H1 (cell line): Measurements from ENCODE around the gene SCPEP1. TPM values are rescaled to one million over a fixed set of nuclear protein-coding genes. Genes with fewer than 3 reads are reported as not detected.

ENCODE experiments used
- CTCF ChIA-PET: fragments of 300-600 bp; sonication (Branson Sonifier 250); formaldehyde crosslinking; loops from one replicate; lab custom pipeline; 2021; ENCODE audit not compliant: partially characterized antibody; lab: Charles Lee
- POLR2A ChIA-PET: fragments of 300-600 bp; sonication (Branson Sonifier 250); formaldehyde crosslinking; loops from one replicate; lab custom pipeline; 2021; ENCODE audit warnings: inconsistent platforms; ENCODE audit not compliant: partially characterized antibody; lab: Charles Lee
- DNase-seq, 2 experiments: peaks; one replicate each; pipeline versions ENCODE4 v3.0.0 to v3.0.0-alpha.2; 2010 to 2022; ENCODE audit warnings: low spot score in 2 of 2, low read depth in 1 of 2, mixed read lengths in 1 of 2
- FAIRE-seq: peaks from 2 replicates; lab custom pipeline; 2011; peaks lifted over from hg19 to GRCh38; lab: Jason Lieb, UNC
- H2AFZ ChIP-seq: 2 replicates; pipeline ENCODE4 v1.8.1; 2012; ENCODE audit warnings: low read length, inconsistent platforms
- H2AK5ac ChIP-seq: 2 replicates; pipeline ENCODE4 v1.6.1; 2013; ENCODE audit warnings: low read depth, low read length
- H2BK120ac ChIP-seq: replicated peaks from 2 replicates; pipeline ENCODE3; 2013; ENCODE audit warnings: low read depth, low read length, inconsistent platforms
- H2BK12ac ChIP-seq: 2 replicates; pipeline ENCODE4 v1.6.1; 2013; ENCODE audit warnings: low read depth, low read length
- H2BK15ac ChIP-seq: 2 replicates; pipeline ENCODE4 v1.6.1; 2013; ENCODE audit warnings: low read length
- H2BK20ac ChIP-seq: 2 replicates; pipeline ENCODE4 v1.6.1; 2013; ENCODE audit warnings: low read length
- H2BK5ac ChIP-seq: 2 replicates; pipeline ENCODE4 v1.6.1; 2013; ENCODE audit warnings: low read depth, low read length
- H3K14ac ChIP-seq: 2 replicates; pipeline ENCODE4 v1.6.1; 2013; ENCODE audit warnings: inconsistent platforms; ENCODE audit not compliant: insufficient read length
- H3K18ac ChIP-seq: 2 replicates; pipeline ENCODE4 v1.6.1; 2013; ENCODE audit warnings: low read length; ENCODE audit errors: extremely low read depth
- H3K23ac ChIP-seq: 2 replicates; pipeline ENCODE4 v1.6.1; 2013; ENCODE audit warnings: inconsistent platforms; ENCODE audit not compliant: insufficient read length
- H3K23me2 ChIP-seq: 2 replicates; pipeline ENCODE4 v1.6.1; 2013; ENCODE audit warnings: low read depth, low read length
- H3K27ac ChIP-seq: 2 replicates; pipeline ENCODE4 v1.6.1; 2011; ENCODE audit warnings: low read depth, low read length, inconsistent platforms
- H3K27me3 ChIP-seq, 4 experiments: replicated peaks in 1 of 4; 1 replicate in 1 of 4; 2 replicates in 3 of 4; pipeline versions ENCODE4 v1.6.1 to v1.8.1; 2011 to 2013; ENCODE audit warnings: low read length in 3 of 4, mild to moderate bottlenecking in 3 of 4, inconsistent platforms in 2 of 4, mixed read lengths in 2 of 4, moderate library complexity in 1 of 4; ENCODE audit not compliant: control insufficient read depth in 3 of 4, insufficient read depth in 3 of 4; ENCODE audit errors: extremely low read depth in 1 of 4
- H3K36me3 ChIP-seq, 4 experiments: 2 replicates each; pipeline versions ENCODE4 v1.6.1 to v1.8.1; 2011 to 2013; ENCODE audit warnings: mild to moderate bottlenecking in 4 of 4, low read length in 3 of 4, moderate library complexity in 2 of 4, control low read depth in 1 of 4, inconsistent platforms in 1 of 4; ENCODE audit not compliant: insufficient read depth in 4 of 4, control insufficient read depth in 2 of 4
- H3K4ac ChIP-seq: replicated peaks from 2 replicates; pipeline ENCODE3; 2013; ENCODE audit warnings: low read length, low read depth, mixed read lengths, inconsistent platforms; ENCODE audit not compliant: insufficient read length
- H3K4me1 ChIP-seq, 4 experiments: replicated peaks in 1 of 4; 1 replicate in 1 of 4; 2 replicates in 3 of 4; pipeline versions ENCODE4 v1.6.1 to v1.8.1; 2011 to 2013; ENCODE audit warnings: low read length in 3 of 4, inconsistent platforms in 2 of 4, mixed read lengths in 1 of 4; ENCODE audit not compliant: insufficient read depth in 4 of 4, control insufficient read depth in 3 of 4
- H3K4me2 ChIP-seq, 2 experiments: 2 replicates each; pipeline versions ENCODE4 v1.6.1 to v1.8.1; 2011 to 2013; ENCODE audit warnings: low read depth in 2 of 2, low read length in 2 of 2, control low read depth in 1 of 2, inconsistent platforms in 1 of 2, mild to moderate bottlenecking in 1 of 2; ENCODE audit not compliant: insufficient read depth in 1 of 2
- H3K4me3 ChIP-seq, 4 experiments: fragments of 200-600, 300-600 bp in 1 of 4; sonication (generic), shearing (Covaris generic), sonication (Bioruptor Twin) in 1 of 4; 2 replicates each; pipeline versions ENCODE4 v1.5.1 to v1.8.1; 2011 to 2016; ENCODE audit warnings: low read length in 4 of 4, low read depth in 3 of 4, control low read depth in 2 of 4, inconsistent platforms in 2 of 4, mild to moderate bottlenecking in 2 of 4, mixed read lengths in 1 of 4, moderate library complexity in 1 of 4; ENCODE audit not compliant: insufficient read depth in 2 of 4; ENCODE audit errors: extremely low read depth in 1 of 4
- H3K56ac ChIP-seq: replicated peaks from 2 replicates; pipeline ENCODE3; 2013; ENCODE audit warnings: low read depth, mild to moderate bottlenecking, mixed read lengths, low read length, inconsistent platforms; ENCODE audit not compliant: insufficient read length
- H3K79me1 ChIP-seq: 2 replicates; pipeline ENCODE4 v1.6.1; 2013; ENCODE audit warnings: low read depth, low read length, control low read depth
- H3K79me2 ChIP-seq, 2 experiments: 2 replicates each; pipeline versions ENCODE4 v1.6.1 to v1.8.1; 2012 to 2013; ENCODE audit warnings: low read length in 2 of 2, mild to moderate bottlenecking in 2 of 2, inconsistent platforms in 1 of 2; ENCODE audit not compliant: insufficient read depth in 2 of 2, control insufficient read depth in 1 of 2
- H3K9ac ChIP-seq, 4 experiments: replicated peaks in 1 of 4; 1 replicate in 1 of 4; 2 replicates in 3 of 4; pipeline versions ENCODE4 v1.6.1 to v1.8.1; 2011 to 2013; ENCODE audit warnings: low read depth in 3 of 4, low read length in 3 of 4, control low read depth in 2 of 4, mild to moderate bottlenecking in 2 of 4, moderate library complexity in 2 of 4, inconsistent platforms in 1 of 4; ENCODE audit errors: extremely low read depth in 1 of 4
- H3K9me3 ChIP-seq, 2 experiments: 2 replicates each; pipeline versions ENCODE4 v1.6.1 to v1.8.1; 2012 to 2013; ENCODE audit warnings: mild to moderate bottlenecking in 2 of 2, moderate library complexity in 2 of 2, control low read depth in 1 of 2, inconsistent platforms in 1 of 2, low read depth in 1 of 2, low read length in 1 of 2, mixed read lengths in 1 of 2; ENCODE audit not compliant: insufficient read depth in 2 of 2
- H4K20me1 ChIP-seq, 2 experiments: replicated peaks in 1 of 2; 2 replicates each; pipeline versions ENCODE3 to v1.8.1; 2011 to 2013; ENCODE audit warnings: inconsistent platforms in 2 of 2, low read length in 2 of 2, mild to moderate bottlenecking in 1 of 2; ENCODE audit not compliant: insufficient read depth in 2 of 2, control insufficient read depth in 1 of 2
- H4K5ac ChIP-seq: 2 replicates; pipeline ENCODE4 v1.6.1; 2013; ENCODE audit warnings: low read length, low read depth, mixed read lengths, inconsistent platforms; ENCODE audit not compliant: insufficient read length
- H4K8ac ChIP-seq: 2 replicates; pipeline ENCODE4 v1.8.0; 2013; ENCODE audit warnings: mild to moderate bottlenecking, moderate library complexity, low read length, inconsistent platforms; ENCODE audit not compliant: insufficient read depth; ENCODE audit errors: extremely low read depth
- H4K91ac ChIP-seq: replicated peaks from 2 replicates; pipeline ENCODE3; 2013; ENCODE audit warnings: low read length, mixed read lengths, inconsistent platforms; ENCODE audit not compliant: insufficient read length
- ATF3 ChIP-seq: IDR thresholded peaks from 2 replicates; pipeline ENCODE4 v1.6.1; 2011; ENCODE audit warnings: low read depth, mild to moderate bottlenecking, low read length; ENCODE audit not compliant: insufficient read depth
- BCL11A ChIP-seq, 2 experiments: IDR thresholded peaks; one replicate each; pipeline ENCODE4 v1.6.1; 2011; ENCODE audit warnings: low read depth in 2 of 2, low read length in 2 of 2, mild to moderate bottlenecking in 2 of 2
- CEBPB ChIP-seq: IDR thresholded peaks from 2 replicates; pipeline ENCODE4 v1.6.1; 2012; ENCODE audit warnings: low read depth, low read length
- E2F6 ChIP-seq: IDR thresholded peaks from 2 replicates; pipeline ENCODE4 v1.6.1; 2012; ENCODE audit warnings: inconsistent platforms
- EGR1 ChIP-seq: IDR thresholded peaks from 2 replicates; pipeline ENCODE4 v1.6.1; 2011; ENCODE audit warnings: low read depth, low read length, borderline replicate concordance
- FOSL1 ChIP-seq: IDR thresholded peaks from 2 replicates; pipeline ENCODE4 v1.6.1; 2011; ENCODE audit warnings: mild to moderate bottlenecking, low read depth, low read length, moderate library complexity; ENCODE audit not compliant: insufficient read depth
- KDM4A ChIP-seq: IDR thresholded peaks from one replicate; pipeline ENCODE4 v1.7.1; 2012; ENCODE audit warnings: low read depth, mild to moderate bottlenecking, moderate library complexity, low read length, inconsistent platforms; ENCODE audit not compliant: severe bottlenecking
- MAX ChIP-seq: IDR thresholded peaks from 2 replicates; pipeline ENCODE4 v1.6.1; 2012; ENCODE audit warnings: inconsistent platforms
- NANOG ChIP-seq: IDR thresholded peaks from 2 replicates; pipeline ENCODE4 v1.6.1; 2011; ENCODE audit warnings: low read length, low read depth, mild to moderate bottlenecking, inconsistent platforms; ENCODE audit not compliant: insufficient read depth, poor library complexity, severe bottlenecking
- PHF8 ChIP-seq: fragments of 200-600 bp; sonication (generic); conservative IDR thresholded peaks from 2 replicates; pipeline ENCODE4 v1.7.1; 2012; ENCODE audit warnings: low read depth, mild to moderate bottlenecking, inconsistent platforms, low read length, moderate library complexity
- SP2 ChIP-seq: IDR thresholded peaks from 2 replicates; pipeline ENCODE4 v1.6.1; 2012; ENCODE audit warnings: mild to moderate bottlenecking, low read length, inconsistent platforms
- SUZ12 ChIP-seq: fragments of 200-600 bp; sonication (generic); IDR thresholded peaks from 2 replicates; pipeline ENCODE4 v1.6.1; 2012; ENCODE audit warnings: mild to moderate bottlenecking, inconsistent platforms, low read length, moderate library complexity, mixed read lengths
- TBP ChIP-seq: IDR thresholded peaks from 2 replicates; pipeline ENCODE4 v1.6.1; 2011; ENCODE audit warnings: low read depth, low read length, improper control_type of control experiment
- WGBS, 2 experiments: shearing (Covaris generic) in 1 of 2; methylation state at CpG; one replicate each; pipeline versions ENCODE4 v1.1.6 to v1.1.7; 2013 to 2015; ENCODE audit warnings: low lambda C conversion rate in 2 of 2, mixed read lengths in 2 of 2, inconsistent platforms in 1 of 2, low coverage in 1 of 2, missing lambda C conversion rate in 1 of 2; ENCODE audit not compliant: insufficient replicate concordance in 2 of 2, insufficient coverage in 1 of 2, insufficient read length in 1 of 2; ENCODE audit errors: extremely low coverage in 1 of 2, missing lambda C conversion rate in 1 of 2; 5-methylcytosine and 5-hydroxymethylcytosine counted together
- polyA plus RNA-seq, 7 experiments: library from polyadenylated mRNA; depleted of rRNA in 3 of 7; stranded (reverse) in 5 of 7; unstranded in 2 of 7; fragments of >200 nt in 5 of 7; fragments of 200-250 nt in 2 of 7; gene quantifications; 1 replicate in 5 of 7; 2 replicates in 1 of 7; 4 replicates in 1 of 7; pipeline versions ENCODE4 v1.2.1 to v1.2.3, GENCODE V29; 2011 to 2013; ENCODE audit warnings: missing spikeins in 2 of 7, mixed read lengths in 2 of 7
- total RNA-seq: library from RNA; stranded (reverse); fragmentation: NEBNext Ultra II Directional; extraction: Animal tissue kit (Norgen Biotek cat#: 25700); gene quantifications from 2 replicates; pipeline ENCODE4 v1.2.1, GENCODE V29; 2021

SCPEP1 gene
- total and polyA plus RNA-seq, 2 of the 8 experiments (the other 6 are each of a cell fraction or from before 2014, with no cell fraction given) = 30.7 to 52.6 TPM

GRCh38 chr17:56983366-56983765, 5.4 kb downstream of the SCPEP1 start:
- no peak overlapping the region for H3K18ac ChIP-seq
- no peak overlapping the region for H3K9ac ChIP-seq
- H3K9me3 ChIP-seq = no peaks in the 10 kb centered on the region
- peaks cover 0 to 7% (median under 1%) of the 10 kb centered on the region in 4 experiments; a peak in 3 of 7 replicates for H3K4me1 ChIP-seq
- no peak overlapping the region for H2BK15ac ChIP-seq
- no peak overlapping the region for H2AK5ac ChIP-seq
- DNase-seq (no peak), FAIRE-seq (no peak)
- no peak overlapping the region for H3K14ac ChIP-seq
- no peaks in the 10 kb centered on the region for H4K20me1 ChIP-seq
- no peak overlapping the region for H2BK120ac ChIP-seq
- H4K8ac ChIP-seq = no peak overlapping the region
- no peak overlapping the region for H4K91ac ChIP-seq
- ChIA-PET POLR2A (no interaction called here), CTCF (no interaction called here)
- H3K27ac ChIP-seq = no peak overlapping the region
- WGBS, 2 experiments = 96% methylated on average over 3 of the region's 3 CpGs; no CpG with 5 or more reads in 1 of the 2 experiments
- H2BK12ac ChIP-seq = no peak overlapping the region
- no peak overlapping the region for H3K23ac ChIP-seq
- no peaks in the 10 kb centered on the region for H3K27me3 ChIP-seq
- no peak overlapping the region for H2BK20ac ChIP-seq
- H2BK5ac ChIP-seq = no peak overlapping the region
- H3K79me1 ChIP-seq = peaks cover 3% of the 10 kb centered on the region; the same call in 1 of the 2 replicates
- no peaks in the 10 kb centered on the region for H3K23me2 ChIP-seq
- H3K79me2 ChIP-seq = peaks cover 0 to 3% of the 10 kb centered on the region in 2 experiments; a peak in 1 of 4 replicates
- no peak overlapping the region for H3K4ac ChIP-seq
- H2AFZ ChIP-seq = no peak overlapping the region
- H3K4me2 ChIP-seq = no peak overlapping the region
- no peak overlapping the region for H4K5ac ChIP-seq
- H3K36me3 ChIP-seq = peaks cover 0 to 14% (median 6%) of the 10 kb centered on the region in 4 experiments; a peak in 5 of 8 replicates
- no peak overlapping the region for H3K4me3 ChIP-seq
- H3K56ac ChIP-seq = no peak overlapping the region
- TF ChIP-seq E2F6 = no peak
- no peak for TF ChIP-seq SUZ12
- TF ChIP-seq MAX = no peak
- no peak for TF ChIP-seq KDM4A
- TF ChIP-seq NANOG = no peak
- TF ChIP-seq PHF8 = no peak
- no peak for TF ChIP-seq ATF3
- TF ChIP-seq FOSL1 = no peak
- TF ChIP-seq SP2 = no peak
- no peak for TF ChIP-seq CEBPB
- TF ChIP-seq TBP = no peak
- TF ChIP-seq BCL11A (IDR thresholded peaks at IDR 0.05; ENCODE audit: low read depth in 2 of 2, low read length in 2 of 2) = no peak
- no peak for TF ChIP-seq EGR1
